GM10248 (cell line): Measurements from ENCODE around the gene SMAD7.

ENCODE experiments used
- CTCF ChIA-PET: fragments of 300-600 bp; sonication (Branson Sonifier 250); formaldehyde crosslinking; extraction: SDS; loops from one replicate; lab custom pipeline; 2021; ENCODE audit warnings: antibody characterized with exemption; lab: Yijun Ruan, JAX
- POLR2A ChIA-PET: fragments of 350-650 bp; sonication (Branson Sonifier 250); formaldehyde crosslinking; extraction: SDS; loops from one replicate; lab custom pipeline; 2020; ENCODE audit warnings: antibody characterized with exemption; lab: Yijun Ruan, JAX
- DNase-seq: peaks from one replicate; pipeline ENCODE4 v3.0.0; 2012; ENCODE audit errors: extremely low spot score
- TF ChIP-seq, protein P1 (sequence below): IDR thresholded peaks from 2 replicates; pipeline ENCODE4 v1.5.1; 2012; ENCODE audit warnings: mild to moderate bottlenecking, low read depth; ENCODE audit errors: extremely low read depth, missing control alignments, control extremely low read depth

SMAD7 gene

DNA sequence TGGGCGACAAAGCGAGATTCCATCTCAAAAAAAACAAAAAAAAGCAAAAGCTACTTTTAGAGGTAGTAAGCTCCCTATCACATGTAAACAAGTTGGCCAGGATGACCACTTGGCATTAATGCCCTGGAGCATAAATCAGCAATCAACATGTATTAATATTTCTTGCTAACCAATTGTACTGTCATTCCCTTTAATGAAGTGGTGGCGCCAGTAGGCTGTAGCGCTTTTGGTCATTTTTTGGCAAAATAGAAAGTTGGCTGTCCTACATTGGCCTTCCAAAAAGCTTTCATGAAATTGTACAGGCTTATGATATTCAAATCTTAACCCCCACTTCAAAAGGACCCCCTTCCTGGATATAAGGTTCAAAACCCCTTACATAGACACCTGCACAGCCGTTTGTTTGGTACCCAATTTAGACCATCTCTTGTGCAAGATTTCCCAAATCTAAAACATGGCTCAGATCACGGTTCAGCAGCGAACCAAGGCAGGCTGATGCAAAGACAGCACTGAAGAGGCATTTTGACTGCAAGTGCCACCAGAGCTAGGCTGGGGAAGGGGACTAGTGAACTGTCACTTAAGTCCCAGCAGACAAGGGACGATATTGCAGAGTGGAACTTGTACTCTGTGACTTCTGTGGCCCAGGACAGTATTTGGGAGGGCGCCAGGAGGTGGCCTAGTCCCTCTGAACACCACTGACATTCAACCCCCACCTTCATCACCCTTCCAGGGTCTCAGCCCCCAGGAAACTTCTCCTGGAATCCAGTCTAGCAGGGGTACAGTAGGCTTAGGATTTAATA is 31.9 kb downstream of the SMAD7 start:
- TF ChIP-seq, protein P1, sequence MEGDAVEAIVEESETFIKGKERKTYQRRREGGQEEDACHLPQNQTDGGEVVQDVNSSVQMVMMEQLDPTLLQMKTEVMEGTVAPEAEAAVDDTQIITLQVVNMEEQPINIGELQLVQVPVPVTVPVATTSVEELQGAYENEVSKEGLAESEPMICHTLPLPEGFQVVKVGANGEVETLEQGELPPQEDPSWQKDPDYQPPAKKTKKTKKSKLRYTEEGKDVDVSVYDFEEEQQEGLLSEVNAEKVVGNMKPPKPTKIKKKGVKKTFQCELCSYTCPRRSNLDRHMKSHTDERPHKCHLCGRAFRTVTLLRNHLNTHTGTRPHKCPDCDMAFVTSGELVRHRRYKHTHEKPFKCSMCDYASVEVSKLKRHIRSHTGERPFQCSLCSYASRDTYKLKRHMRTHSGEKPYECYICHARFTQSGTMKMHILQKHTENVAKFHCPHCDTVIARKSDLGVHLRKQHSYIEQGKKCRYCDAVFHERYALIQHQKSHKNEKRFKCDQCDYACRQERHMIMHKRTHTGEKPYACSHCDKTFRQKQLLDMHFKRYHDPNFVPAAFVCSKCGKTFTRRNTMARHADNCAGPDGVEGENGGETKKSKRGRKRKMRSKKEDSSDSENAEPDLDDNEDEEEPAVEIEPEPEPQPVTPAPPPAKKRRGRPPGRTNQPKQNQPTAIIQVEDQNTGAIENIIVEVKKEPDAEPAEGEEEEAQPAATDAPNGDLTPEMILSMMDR: no peak
- ChIA-PET CTCF (interaction anchor here (1.2 kb wide), 1 partner anchor 55 kb away, joined by 3 read pairs; no protein-coding TSS in a partner anchor), POLR2A (no interaction called here)
- DNase-seq: no peak

DNA sequence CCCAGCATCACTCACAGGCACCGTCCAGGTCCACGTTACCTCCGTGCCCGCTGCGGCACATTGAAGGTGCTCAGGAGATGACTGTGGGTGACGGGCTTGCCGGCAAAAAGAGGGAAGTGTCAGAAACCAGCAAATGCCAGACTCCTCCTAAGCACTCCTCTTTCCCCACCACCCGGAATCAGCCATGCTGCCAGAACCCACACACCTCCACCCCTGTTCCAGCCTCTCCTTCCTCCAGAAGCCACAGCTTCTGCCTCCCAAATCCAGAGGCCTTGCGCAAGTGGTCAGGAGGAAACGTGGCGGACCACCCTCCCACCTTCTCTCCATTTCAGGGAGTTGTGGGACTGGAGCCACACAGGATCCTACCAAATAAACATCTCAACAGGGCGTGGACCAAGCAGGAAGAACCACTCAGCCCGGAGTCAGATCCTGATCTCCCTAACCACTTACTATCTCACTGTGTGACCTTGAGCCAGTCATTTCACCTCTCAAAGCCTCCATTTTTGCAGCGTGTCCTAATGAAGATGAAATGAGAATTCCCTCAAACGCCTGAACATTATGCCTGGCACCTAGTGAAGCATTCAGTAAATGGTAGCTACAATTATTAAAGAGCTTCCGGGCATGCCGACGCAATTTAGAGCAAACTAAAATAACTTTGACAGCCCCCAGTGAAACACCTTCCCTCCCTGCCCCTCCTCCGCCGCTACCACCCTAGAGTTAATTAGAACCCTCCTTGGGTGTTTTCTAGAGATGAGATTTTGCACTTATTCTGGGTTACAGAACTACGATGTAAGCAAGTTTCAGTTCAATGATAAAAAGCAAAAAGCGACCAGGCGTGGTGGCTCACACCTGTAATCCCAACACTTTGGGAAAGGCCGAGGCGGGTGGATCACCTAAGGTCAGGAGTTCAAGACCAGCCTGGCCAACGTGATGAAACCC is 32.9 kb downstream of the SMAD7 start:
- TF ChIP-seq, protein P1: no peak
- POLR2A ChIA-PET: no interaction called here
- CTCF ChIA-PET: interaction anchor here (1.2 kb wide), 1 partner anchor 54 kb away, joined by 3 read pairs; no protein-coding TSS in a partner anchor
- no peak for DNase-seq

DNA sequence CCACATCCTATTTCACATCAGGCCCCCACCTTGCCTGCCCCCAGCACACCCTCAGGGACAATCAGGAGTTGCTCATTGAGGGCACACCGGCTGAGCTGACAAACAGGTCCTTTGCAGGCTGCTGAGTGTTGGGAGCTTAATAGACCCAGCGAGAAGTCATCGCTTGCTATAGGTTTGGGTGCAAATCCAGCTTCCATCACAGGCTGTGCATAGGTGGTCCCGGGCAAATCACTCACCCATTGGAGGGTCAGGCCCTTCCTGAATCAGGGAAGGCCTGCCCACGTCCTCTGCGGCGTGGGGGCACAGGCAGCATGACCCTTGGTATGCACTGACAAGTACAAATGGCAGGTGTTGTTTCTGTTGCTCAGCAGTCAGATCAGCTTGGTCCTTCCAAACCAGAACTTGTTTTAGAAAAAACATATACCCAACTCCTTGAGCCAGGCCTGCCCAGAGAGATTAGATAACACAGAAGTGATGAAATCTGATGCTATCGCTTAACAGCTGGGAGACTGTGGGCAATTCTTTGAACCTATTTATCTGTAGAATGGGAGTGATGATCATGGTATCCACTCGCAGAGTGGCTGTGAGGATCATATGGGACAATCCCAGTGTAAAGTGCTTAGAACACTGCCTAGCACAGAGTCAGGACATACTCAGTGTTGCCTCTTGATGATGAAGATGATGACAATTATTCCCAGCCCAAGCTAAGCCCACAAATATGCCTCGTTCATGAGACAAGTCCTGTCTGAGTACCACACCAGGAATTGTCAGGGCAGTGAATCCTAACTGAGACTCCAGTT is 34.9 kb downstream of the SMAD7 start:
- ChIA-PET POLR2A (no interaction called here), CTCF (interaction anchor here (1.0 to 1.7 kb wide), 6 partner anchors 9 to 139 kb away, joined by 3 to 5 read pairs (median 4); no protein-coding TSS in a partner anchor)
- TF ChIP-seq, protein P1: no peak
- no peak for DNase-seq

DNA sequence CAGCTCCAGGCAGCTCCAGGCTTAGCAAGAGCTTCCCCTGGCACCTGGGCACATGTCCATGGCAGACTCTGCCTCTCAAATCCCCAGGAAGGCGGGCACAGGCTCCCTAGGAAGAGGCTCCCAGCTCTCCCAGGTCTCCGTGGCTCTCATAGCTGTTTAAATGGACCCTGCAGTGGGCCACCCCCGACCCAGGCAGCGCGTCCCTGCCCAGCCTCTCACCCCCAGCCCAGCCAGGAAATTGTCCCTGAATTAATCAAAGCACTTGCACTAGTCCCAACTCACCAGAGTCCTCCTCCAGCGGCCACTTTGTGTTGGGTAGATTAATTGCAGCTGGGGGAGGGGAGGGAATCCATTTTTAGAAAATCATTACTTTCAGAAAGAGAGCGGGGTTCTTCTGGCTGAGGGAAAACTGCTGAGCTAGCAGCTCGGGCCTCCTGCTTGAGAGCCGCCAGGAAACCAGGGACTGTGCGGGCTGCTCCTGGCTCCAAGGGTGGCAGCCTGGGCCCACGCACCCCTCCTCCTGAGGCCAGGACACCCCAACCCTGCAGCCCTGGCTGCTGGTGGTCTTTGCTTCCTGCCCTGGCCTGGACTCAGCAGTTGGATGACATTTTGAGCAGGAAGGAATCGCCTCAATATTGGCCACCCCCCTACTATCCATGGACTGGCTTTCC is 36.0 kb downstream of the SMAD7 start:
- TF ChIP-seq, protein P1: no peak
- ChIA-PET POLR2A (no interaction called here), CTCF (interaction anchor here (1.0 to 1.7 kb wide), 5 partner anchors 8 to 34 kb away, joined by 3 to 5 read pairs (median 4); no protein-coding TSS in a partner anchor)
- DNase-seq: no peak

DNA sequence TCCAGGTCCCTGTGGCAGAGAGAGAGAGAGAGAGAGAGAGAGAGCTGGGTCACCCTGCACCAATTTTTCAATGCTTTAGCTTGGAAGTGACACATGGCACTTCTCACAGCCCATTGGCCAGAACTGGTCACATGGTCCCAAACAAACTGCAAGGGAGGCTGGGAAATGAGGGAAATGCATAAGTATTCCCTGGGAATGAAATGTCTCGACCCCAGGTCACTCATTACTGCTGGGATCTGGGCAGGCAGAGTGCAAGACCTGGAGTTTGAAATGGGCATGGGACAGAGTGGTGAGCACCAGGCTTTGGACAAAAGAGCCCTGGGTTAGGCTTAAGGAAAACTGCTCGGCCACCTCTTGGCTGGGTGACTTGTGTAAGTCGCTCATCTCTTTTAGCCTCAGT is 37.0 kb downstream of the SMAD7 start:
- ChIA-PET POLR2A (no interaction called here), CTCF (interaction anchor here (0.7 to 1.2 kb wide), 5 partner anchors 11 to 135 kb away, joined by 3 to 4 read pairs (median 3); no protein-coding TSS in a partner anchor)
- no peak for DNase-seq
- TF ChIP-seq, protein P1: no peak
